HS-5 (cell line): ENCODE data around the gene AFF1.
"Not testable (repeated sequence)": the region's sequence is repeated elsewhere in the genome, so short reads cannot be mapped to it uniquely, and the experiment has no call there.

ENCODE experiments used
- DNase-seq: peaks from one replicate; pipeline ENCODE4 v3.0.0-alpha.2; 2012; ENCODE audit warnings: low read depth

Gene AFF1

DNA sequence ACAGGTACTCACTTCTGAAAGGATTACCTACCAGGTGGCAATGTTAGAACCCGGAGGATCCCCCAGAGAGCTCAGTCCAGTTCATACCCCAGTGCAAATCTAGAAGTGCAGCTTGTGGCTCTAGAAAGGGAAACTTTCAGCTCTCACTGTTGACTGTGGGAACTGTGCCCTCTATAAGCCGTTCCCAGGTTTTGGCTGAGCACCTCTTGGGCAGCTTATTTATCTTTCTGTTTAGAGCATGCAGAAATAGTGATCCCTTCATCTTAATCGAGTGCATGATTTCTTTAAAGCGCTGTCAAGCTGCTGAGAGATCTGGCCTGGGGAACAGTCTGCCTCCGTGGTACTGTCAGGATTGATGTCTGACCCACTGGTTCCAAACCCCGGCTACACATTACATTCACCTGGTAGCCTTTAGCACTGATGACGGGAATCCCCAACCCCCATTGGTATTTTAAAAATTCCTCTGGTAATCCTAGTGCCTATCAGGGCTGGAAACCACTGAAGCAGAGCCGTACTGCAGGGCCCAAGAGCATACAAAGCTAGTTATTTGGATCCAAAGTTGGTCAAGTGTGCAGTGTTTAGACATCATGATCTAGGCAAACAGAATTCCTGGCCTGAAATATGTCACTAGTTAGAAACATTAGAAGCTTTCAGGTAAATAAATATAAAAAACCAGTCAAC lies 182.4 kb downstream of the AFF1 start:
- DNase-seq, result no peak

DNA sequence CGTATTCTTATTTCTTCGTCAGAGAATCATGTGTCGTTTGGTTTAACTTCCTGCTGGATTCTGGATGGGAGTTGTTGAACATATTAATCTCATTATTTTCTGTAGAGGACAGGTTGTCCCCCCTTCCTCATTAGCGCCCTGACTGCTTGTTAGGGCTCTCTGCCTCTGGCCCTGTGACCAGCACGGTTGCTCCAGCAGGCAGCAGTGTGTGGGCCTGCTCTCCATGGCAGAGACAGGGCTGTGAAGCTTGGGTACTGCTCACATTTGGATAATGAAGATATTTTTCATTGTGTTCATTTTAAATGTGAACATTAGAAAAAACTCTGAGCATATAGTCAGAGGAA lies 182.9 kb downstream of the AFF1 start:
- no peak for DNase-seq

DNA sequence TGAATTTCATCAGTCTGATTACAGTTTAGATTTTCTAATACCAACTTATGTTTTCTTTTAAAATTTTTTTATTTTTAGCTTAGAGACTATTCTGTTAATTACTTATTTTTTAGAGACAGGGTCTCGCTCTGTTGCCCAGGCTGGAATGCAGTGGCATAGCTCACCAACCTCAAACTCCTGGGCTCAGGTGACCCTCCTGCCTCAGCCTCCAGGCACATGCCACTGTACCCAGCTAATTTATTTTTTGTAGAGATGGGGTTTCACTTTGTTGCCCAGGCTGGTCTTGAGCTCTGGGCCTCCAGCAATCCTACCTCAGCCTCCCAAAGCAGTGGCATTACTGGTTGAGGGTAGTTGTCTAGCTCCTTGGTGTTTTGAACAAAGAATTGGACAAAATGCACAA lies 183.6 kb downstream of the AFF1 start:
- DNase-seq, result no peak

DNA sequence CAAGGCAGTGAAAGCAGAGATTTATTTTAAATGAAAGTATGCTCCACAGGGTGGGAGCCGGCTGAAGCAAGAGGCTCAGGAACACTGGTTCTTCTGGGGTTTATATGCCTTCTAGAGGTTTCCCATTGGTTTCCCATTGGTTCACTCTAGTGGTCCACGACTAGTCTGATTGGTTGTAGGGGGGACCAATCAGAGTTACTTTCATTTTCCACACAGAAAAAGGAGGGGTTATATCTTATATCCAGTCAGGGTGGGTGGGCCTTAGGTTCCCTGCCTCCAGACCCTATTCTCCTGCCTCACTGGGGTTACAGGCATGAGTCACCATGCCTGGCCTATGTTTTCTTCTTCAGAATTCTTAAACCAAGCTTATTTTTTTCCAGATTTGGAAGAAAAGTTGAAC lies 184.0 kb downstream of the AFF1 start:
- no peak for DNase-seq

DNA sequence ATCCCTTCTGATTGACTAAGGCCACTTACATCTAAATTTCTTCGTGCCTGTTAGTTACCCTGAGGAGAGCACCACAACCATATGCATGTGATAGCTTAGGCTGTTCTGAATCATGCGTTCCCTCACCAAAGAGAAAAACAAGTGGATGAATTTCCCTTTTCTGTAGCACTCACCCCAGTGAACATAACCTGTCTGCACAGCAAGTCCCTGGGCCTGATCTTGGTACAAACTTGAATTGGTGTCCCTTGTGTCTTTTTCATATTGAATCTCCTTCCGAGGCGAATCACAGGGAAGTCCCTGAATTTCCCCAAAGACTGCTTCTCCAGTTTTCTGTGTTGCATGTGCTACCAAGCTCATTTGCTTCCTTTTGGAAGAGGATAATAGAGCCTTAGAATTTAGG lies 185.2 kb downstream of the AFF1 start:
- DNase-seq, result no peak

DNA sequence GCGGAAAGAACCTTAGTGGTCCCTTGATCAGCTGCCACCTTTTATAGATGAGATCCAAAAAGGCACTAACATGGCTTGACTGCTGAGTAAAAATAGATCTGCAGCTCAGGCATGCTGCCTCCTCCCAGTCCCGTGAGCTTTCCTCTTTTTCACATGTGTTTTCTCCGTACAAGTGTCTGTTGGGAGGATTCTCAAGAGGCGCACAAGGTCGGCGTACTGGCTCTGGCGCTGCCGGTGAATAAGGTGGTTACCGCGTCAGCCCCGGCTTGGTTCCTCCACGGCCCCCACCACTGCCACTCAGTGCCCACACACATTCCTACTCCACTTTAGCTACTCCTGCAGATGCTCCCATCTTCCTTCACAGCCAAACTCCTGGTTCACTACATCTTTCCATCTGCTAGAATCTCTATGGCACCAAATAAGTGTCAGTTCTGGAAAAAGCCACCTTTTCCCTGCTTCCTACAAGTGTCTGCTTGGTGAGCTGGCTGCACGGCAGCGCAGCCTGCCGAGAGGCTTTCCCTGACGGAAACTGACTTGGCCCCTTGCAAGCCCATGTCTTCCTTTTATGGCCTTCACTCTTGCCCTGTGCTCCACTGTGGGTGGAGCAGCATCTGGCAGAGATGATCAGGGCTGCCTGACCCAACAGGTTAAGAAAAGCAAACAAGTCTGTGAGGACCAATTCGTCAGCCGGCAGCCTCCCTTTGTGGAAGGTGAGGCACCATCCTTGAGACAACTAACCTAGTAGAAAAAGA lies 185.8 kb downstream of the AFF1 start:
- DNase-seq, result no peak

DNA sequence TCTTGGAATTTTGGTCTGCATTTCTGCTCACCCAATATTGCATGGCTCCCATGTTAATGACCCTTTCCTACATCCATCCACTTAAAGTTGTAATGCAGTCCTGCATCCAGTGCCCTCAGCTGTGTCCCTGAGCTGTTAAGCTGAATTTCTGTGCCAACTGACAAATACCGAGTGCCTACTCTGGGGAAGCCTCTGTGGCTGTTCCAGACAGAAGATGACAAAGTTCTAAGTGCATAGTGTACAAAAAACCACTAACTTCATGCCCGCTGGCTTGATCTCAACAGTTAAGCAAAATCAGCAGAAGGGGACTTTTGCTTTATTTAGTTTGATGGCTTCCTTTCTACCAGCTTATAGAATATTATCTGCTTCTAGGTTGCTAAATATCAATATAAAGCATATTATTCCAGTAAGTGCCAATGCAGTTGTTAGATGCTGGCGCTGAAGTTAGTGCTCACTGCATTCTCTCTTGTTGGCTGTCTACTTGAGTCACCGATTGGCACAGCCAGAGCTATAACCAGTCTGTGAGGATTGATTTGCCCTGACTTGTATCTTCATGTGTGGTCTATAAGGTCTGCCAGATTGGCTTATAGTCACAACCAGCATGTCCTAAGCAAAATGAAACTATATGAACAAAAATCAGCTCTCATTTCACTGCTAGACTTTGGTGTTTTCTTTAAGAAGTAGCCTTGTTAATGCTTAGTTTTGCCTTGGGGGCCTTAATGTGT lies 186.7 kb downstream of the AFF1 start:
- no peak for DNase-seq

DNA sequence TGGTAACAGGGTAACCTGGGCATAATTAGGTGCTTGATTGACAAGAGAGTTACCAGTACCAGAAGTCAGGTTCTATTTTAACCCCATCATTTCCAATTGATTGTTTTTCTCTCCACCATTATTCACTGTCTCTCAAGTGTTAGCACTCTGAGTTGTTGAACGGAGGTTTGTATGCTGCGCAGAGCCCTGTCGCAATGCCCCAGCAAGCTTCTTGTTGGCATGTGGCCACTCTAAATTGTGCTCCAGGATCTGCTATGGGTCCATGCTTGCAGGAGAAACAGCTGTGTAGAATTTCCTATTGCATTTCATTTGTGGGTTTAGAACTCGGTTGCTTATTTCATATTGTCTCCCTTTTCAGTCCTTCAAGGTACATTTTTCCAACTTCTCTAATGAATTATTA lies 187.4 kb downstream of the AFF1 start:
- DNase-seq, result no peak

DNA sequence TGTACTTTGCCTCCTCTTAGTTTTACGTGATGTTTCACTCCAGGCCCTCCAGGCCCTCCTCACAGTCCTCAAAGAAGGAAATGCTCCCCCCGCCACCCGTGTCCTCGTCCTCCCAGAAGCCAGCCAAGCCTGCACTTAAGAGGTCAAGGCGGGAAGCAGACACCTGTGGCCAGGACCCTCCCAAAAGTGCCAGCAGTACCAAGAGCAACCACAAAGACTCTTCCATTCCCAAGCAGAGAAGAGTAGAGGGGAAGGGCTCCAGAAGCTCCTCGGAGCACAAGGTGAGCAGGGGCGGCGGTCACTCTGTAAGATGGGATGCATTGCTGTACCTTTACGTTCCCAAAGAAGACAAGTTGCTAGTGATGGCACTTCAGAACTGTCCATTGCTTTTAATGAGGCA lies 191.2 kb downstream of the AFF1 start:
- DNase-seq, result no peak

DNA sequence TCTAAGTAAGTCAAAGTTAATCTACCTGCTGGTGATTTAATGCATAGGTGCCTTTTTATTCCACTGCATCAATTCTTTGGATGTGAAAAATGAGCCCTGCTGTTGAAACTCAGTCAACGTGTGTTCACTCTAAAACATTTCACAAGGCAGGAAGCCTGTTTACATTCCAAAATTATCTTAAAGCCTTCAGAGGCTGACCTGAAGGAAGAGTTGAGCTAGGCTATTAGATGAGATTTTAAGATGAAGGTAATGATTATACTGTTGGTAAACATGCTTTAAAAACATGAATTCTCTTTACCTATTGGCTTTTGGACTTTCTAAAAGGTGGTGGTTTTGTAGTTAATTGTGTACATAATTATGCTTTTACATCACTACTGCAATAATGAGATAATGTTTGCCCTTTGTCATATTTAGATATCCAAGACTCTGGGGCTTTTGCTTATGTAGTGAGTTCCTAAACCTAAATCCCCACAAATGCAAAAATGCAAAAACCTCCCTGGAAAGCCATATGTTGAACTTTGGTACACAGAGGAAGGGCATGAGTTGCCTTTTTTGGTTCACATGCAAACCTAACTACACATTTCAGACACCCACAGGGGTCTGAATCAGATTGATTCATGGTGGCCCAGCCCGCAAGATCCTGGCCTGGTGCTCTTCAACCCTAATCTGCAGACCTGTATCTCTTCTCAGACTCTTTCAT lies 193.3 kb downstream of the AFF1 start:
- DNase-seq, result no peak

DNA sequence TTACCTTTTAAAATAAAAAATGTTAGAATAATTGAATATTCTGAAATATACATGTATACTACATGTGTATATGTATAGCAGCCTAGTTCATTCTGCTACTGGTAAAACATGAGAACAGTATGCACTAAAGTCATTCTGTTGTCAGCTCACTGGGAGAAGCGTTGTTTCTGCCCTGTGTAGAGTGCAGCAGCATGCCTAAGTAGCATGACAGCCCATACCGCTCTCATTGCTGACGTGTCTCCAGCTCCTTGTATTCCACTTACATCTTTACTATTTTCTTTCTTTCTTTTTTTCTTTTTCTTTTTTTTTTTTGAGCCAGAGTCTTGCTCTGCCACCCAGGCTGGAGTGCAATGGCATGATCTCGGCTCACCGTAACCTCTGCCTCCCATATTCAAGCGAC lies 194.9 kb downstream of the AFF1 start:
- DNase-seq, result no peak

DNA sequence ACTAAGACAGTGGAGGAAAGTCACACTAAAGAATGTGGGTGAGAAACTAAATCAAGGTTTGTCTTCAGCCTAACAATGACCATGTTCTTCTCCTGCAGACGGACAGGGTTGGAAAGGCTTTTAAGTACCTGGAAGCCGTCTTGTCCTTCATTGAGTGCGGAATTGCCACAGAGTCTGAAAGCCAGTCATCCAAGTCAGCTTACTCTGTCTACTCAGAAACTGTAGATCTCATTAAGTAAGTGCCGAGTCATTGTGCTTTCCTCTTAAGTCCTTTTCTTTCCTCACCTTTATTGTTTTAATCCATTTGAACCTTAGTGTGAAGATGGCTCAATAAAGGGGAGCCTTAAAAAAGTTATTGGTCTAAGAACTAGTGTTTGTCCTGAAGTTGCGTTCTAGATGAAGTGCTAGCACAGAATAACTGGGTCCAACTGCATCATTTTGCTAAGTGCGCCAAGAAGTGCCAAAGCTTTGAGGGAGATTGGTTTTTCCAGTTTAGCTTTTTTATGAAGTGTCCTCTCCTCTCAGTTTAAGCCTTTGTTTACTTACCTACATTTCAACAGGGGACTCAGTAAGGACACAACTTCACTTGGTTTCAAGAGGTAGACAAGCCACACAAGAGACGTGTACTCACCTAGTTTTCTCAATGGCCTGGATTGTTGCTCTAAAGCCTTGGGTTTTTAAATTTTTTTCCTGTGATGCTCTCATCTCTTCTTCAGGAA lies 196.3 kb downstream of the AFF1 start:
- no peak for DNase-seq

DNA sequence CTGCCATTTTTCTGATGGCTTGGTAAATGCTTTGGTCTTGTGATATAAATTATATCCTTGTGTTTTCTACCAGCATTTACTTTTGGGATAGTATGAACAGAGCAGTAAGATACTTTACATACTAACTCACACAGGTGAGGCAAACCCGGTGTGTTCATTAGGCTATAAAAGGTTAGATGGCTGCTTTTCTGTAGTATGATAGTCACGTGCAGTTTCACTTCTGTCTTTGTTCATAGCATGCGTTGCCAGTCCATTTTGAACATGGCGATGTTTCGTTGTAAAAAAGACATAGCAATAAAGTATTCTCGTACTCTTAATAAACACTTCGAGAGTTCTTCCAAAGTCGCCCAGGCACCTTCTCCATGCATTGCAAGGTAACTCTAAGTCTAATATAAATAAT lies 197.2 kb downstream of the AFF1 start:
- DNase-seq, result no peak

DNA sequence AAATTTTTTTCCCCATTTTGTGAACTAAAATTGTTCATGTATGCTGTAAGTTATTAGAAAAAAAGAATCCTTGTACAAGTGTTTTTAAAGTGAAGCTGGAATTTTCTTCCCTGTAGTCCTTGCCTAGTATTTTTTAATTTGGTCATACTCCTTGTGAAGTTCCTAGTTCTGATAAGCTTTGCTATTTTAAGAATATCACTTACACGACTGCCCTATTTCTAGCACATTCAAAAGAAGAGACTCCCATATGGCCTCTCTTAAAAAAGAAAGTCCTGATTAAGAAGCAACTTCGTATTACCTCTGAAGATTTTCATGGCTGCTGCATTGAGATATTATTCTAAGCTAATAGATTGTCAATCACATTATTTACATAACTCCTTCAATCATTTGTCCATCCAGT lies 198.4 kb downstream of the AFF1 start:
- no peak for DNase-seq

DNA sequence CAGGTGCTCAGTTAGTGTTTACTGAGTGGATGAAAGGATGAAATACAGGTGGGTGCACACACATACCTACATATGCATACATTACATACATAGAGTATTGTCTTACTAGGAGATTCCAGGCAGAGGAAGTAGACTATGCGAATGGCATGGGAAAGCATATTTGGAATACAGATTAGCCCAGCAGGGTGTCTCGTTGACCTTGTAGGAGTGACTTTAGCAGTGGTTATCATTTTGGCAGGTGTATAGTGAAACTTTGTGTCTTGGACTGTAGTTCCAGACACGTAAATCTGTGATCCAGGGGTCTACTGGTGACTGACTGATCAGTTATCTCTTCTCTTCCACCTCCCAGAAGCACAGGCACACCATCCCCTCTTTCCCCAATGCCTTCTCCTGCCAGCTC lies 199.3 kb downstream of the AFF1 start:
- DNase-seq, result no peak

DNA sequence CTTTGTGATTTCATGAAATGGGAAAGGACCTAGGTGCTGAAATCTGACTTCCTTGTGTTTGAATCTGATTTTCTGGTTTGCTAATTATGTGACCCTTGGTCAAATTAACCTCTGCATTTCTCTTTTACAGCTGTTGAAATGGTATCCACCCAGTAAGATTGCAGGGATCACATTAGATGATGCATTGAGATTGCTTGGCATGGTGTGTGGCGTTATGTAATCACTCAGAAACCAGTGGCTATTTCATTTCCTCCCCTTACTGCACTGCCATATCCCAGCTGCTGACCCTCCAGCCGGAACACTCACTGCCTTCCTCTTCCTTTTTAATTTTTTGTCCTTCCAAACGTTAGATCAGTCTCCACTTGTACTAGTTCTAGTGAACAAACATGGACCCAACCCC lies 206.6 kb downstream of the AFF1 start:
- DNase-seq, result no peak

DNA sequence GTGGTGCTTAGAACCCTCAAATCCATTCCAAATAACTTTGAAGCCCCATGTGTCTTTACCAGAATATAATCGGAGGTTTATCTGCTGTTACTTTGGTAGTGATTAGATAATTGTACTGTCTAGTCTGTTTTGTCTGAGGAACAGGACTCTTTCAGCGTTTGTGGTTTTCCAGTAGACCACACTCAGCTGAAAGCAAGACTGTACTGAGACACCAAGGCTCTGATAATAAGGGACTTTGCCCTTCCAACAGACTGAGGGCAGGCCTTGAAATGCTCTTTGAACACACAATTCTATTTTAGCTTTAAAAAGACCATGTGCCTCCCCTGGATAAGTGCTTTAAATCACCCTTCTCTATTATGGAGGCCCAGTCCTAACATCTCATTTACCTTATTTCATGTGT lies 209.5 kb downstream of the AFF1 start:
- DNase-seq, result no peak

DNA sequence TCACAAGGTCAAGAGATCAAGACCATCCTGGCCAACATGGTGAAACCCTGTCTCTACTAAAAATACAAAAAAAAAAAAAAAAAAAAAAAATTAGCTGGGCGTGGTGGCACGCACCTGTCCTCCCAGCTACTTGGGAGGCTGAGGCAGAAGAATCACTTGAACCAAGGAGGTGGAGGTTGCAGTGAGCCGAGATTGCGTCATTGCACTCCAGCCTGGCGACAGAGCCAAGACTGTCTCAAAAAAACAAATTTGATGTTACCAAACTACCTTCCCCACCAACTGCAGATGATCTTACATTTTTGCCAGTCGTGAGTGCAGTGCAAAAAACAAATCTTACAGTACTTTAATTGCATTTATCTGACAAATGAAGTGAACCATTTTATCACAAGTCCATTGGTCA lies 211.1 kb downstream of the AFF1 start:
- not testable (repeated sequence) for DNase-seq

DNA sequence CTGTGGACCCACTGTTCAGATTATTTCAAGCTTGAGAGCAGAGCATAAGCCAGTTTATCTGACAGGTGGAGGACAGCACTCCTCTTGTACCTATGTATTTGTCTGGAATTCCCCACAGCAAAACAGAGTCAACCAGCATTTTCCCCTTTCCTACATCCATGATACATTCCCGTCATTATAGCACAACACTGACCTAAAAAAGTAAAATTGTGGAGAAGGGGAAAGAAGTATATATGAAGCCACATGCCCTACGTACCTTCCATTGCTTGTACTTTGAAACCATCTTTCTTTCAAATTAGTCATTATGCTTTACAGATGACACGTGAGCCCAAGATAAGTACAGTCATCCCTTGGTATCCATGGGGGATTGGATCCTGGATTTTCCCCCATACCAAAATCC lies 212.3 kb downstream of the AFF1 start:
- DNase-seq, result no peak

DNA sequence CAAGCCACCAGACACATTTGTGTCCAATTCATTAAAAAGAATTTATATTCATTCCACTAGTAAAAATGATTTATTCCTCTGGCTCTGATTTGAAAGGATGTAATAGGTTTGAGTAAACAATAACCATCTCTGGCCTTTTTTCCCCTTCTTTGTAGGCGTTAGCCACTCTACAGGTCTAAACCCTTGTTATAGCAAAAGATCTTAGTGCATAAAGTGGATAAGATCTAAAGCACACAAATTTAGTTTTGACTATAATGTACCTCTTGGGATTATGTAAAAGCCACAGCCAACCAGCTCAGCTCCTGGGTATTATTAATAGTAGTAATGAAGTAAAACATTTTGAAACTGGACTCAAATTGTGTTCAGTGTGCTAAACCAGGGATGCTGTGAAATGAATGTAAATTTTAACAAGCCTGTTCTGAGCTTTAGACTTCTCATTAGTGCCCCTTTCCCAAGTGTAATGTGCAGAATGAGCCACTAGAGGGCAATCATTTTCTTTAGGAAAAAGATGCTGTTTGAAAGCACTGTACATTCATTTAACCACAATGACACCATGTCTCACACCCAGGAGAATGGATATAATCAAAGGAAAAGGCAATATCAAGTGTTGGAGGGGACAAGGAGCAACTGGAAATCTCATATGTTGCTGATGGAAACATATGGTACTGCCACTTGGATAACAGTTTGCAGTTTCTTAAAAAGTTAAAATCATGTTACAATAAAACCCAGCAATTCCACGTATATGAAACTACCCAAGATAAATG lies 215.9 kb downstream of the AFF1 start:
- DNase-seq, result peak; percentile 49

DNA sequence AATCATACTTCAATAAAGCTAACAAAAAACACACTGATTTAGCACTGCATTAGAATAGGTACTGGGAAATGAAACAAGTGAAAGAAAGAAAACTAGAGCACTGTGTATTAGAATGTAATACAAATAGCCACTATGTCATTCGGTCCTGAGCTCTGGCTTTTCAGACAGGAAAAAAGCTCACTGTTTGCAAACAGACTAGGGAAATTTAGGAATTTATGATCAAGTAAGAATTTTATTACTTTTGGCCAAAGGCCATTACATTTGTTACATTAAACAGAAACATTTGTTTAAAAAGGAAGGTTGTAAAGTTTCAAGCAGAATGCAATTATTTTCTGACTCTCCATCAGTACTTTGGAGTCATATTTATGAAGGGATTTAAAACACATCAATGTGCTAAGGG lies 216.9 kb downstream of the AFF1 start:
- no peak for DNase-seq
